Mesenchymal stem cell (in vitro differentiated cells and primary cell): ENCODE data around the gene UGT1A10.

Source experiments
- DNase-seq: peaks from one replicate; pipeline ENCODE4 v3.0.0-alpha.2; 2013
- H2AFZ ChIP-seq: one replicate; pipeline ENCODE4 v1.6.1; 2013; ENCODE audit warnings: low read depth, mild to moderate bottlenecking, control low read depth, inconsistent platforms, low read length, moderate library complexity
- H2AK5ac ChIP-seq: 2 replicates; pipeline ENCODE4 v1.6.1; 2013; ENCODE audit warnings: low read length, moderate library complexity, mild to moderate bottlenecking, inconsistent platforms; ENCODE audit not compliant: severe bottlenecking
- H2BK120ac ChIP-seq: one replicate; pipeline ENCODE4 v1.6.1; 2013; ENCODE audit warnings: low read depth, mild to moderate bottlenecking, inconsistent platforms, low read length, moderate library complexity
- H2BK12ac ChIP-seq, 2 experiments: one replicate each; pipeline ENCODE4 v1.6.1; 2013; ENCODE audit warnings: inconsistent platforms in 2 of 2, low read length in 2 of 2, mild to moderate bottlenecking in 2 of 2, moderate library complexity in 2 of 2, control low read depth in 1 of 2
- H2BK15ac ChIP-seq: one replicate; pipeline ENCODE4 v1.6.1; 2013; ENCODE audit warnings: mild to moderate bottlenecking, low read depth, inconsistent platforms; ENCODE audit not compliant: poor library complexity, severe bottlenecking
- H2BK5ac ChIP-seq: 2 replicates; pipeline ENCODE4 v1.6.1; 2013; ENCODE audit warnings: low read depth, mild to moderate bottlenecking, low read length, control low read depth, inconsistent platforms; ENCODE audit not compliant: poor library complexity, severe bottlenecking
- H3K14ac ChIP-seq, 2 experiments: one replicate each; pipeline ENCODE4 v1.6.1; 2013; ENCODE audit warnings: inconsistent platforms in 2 of 2, low read length in 2 of 2, control low read depth in 1 of 2, mild to moderate bottlenecking in 1 of 2, moderate library complexity in 1 of 2
- H3K18ac ChIP-seq, 2 experiments: one replicate each; pipeline ENCODE4 v1.6.1; 2013; ENCODE audit warnings: inconsistent platforms in 2 of 2, low read length in 2 of 2, control low read depth in 1 of 2, low read depth in 1 of 2, mild to moderate bottlenecking in 1 of 2
- H3K23ac ChIP-seq, 2 experiments: one replicate each; pipeline ENCODE4 v1.6.1; 2013; ENCODE audit warnings: inconsistent platforms in 2 of 2, low read length in 2 of 2, mild to moderate bottlenecking in 2 of 2, moderate library complexity in 2 of 2, control low read depth in 1 of 2
- H3K27ac ChIP-seq: 2 replicates; pipeline ENCODE4 v1.5.1; 2013; ENCODE audit warnings: mild to moderate bottlenecking, moderate library complexity, low read length, control low read depth, inconsistent platforms; ENCODE audit not compliant: poor library complexity, severe bottlenecking
- H3K27me3 ChIP-seq, 2 experiments: 2 replicates each; pipeline versions ENCODE4 v1.6.1 to v1.7.0; 2013; ENCODE audit warnings: low read length in 2 of 2, mild to moderate bottlenecking in 2 of 2, moderate library complexity in 2 of 2, control low read depth in 1 of 2, inconsistent platforms in 1 of 2; ENCODE audit not compliant: control insufficient read depth in 1 of 2, insufficient read depth in 1 of 2
- H3K36me3 ChIP-seq, 2 experiments: 2 replicates each; pipeline versions ENCODE4 v1.6.1 to v1.7.0; 2013; ENCODE audit warnings: low read length in 2 of 2, control low read depth in 1 of 2, inconsistent platforms in 1 of 2, low read depth in 1 of 2, mild to moderate bottlenecking in 1 of 2; ENCODE audit not compliant: insufficient read depth in 2 of 2, control insufficient read depth in 1 of 2
- H3K4ac ChIP-seq, 2 experiments: one replicate each; pipeline ENCODE4 v1.6.1; 2013; ENCODE audit warnings: inconsistent platforms in 2 of 2, low read length in 2 of 2, mild to moderate bottlenecking in 2 of 2, moderate library complexity in 2 of 2, control low read depth in 1 of 2, low read depth in 1 of 2
- H3K4me1 ChIP-seq: 2 replicates; pipeline ENCODE4 v1.6.1; 2013; ENCODE audit warnings: low read depth, low read length, control low read depth; ENCODE audit not compliant: control insufficient read depth, insufficient read depth
- H3K4me2 ChIP-seq: 2 replicates; pipeline ENCODE4 v1.6.1; 2013; ENCODE audit warnings: low read length, mild to moderate bottlenecking, inconsistent platforms; ENCODE audit not compliant: poor library complexity, severe bottlenecking
- H3K4me3 ChIP-seq, 2 experiments: 2 replicates each; pipeline versions ENCODE4 v1.5.1 to v1.7.0; 2013; ENCODE audit warnings: low read length in 2 of 2, mild to moderate bottlenecking in 2 of 2, control low read depth in 1 of 2, low read depth in 1 of 2; ENCODE audit not compliant: insufficient read depth in 1 of 2
- H3K79me1 ChIP-seq: replicated peaks from 2 replicates; pipeline ENCODE4 v1.6.1; 2013; ENCODE audit warnings: mild to moderate bottlenecking, control low read depth, low read length, inconsistent platforms; ENCODE audit not compliant: poor library complexity, severe bottlenecking
- H3K9ac ChIP-seq: 2 replicates; pipeline ENCODE4 v1.7.0; 2013; ENCODE audit warnings: mild to moderate bottlenecking, low read length, moderate library complexity
- H3K9me3 ChIP-seq: 2 replicates; pipeline ENCODE4 v1.7.0; 2013; ENCODE audit warnings: mild to moderate bottlenecking, low read length; ENCODE audit not compliant: control insufficient read depth
- H4K8ac ChIP-seq: one replicate; pipeline ENCODE4 v1.6.1; 2013; ENCODE audit warnings: inconsistent platforms, mild to moderate bottlenecking, low read length, moderate library complexity
- H4K91ac ChIP-seq: one replicate; pipeline ENCODE4 v1.6.1; 2013; ENCODE audit warnings: mild to moderate bottlenecking, low read length, inconsistent platforms
- whole genome bisulfite sequencing: methylation state at CpG from one replicate; pipeline ENCODE4 v1.1.7; 2013; ENCODE audit warnings: mixed read lengths; 5-methylcytosine and 5-hydroxymethylcytosine counted together

The UGT1A10 gene

DNA sequence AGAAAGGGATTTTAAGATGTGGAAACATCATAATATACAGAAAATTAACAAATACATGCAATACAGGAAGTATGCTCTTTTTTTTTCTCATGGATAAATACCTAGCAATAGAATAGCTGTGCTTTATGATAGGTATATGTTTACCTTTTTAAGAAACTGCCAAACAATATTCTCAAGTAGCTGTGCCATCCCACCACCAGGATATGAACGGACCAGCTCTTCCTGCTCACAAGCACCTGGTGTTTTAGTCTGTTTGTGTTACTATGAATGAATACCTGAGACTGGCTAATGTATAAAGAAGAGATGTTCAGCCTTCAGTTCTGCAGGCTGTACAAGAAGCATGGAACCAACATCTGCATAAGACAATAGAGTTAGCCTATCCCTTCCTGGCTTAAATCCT is 38.7 kb upstream of the UGT1A10 start:
- no peak overlapping the region for H2BK15ac ChIP-seq
- H3K36me3 ChIP-seq, result no peaks in the 10 kb centered on the region
- H3K14ac ChIP-seq, result no peak overlapping the region
- H4K8ac ChIP-seq, result no peak overlapping the region
- no peak overlapping the region for H3K9ac ChIP-seq
- no peak overlapping the region for H2BK120ac ChIP-seq
- H3K79me1 ChIP-seq, result no peaks in the 10 kb centered on the region
- no peaks in the 10 kb centered on the region for H3K9me3 ChIP-seq
- WGBS, result no CpG with 5 or more reads among the region's 1 CpG
- H4K91ac ChIP-seq, result no peak overlapping the region
- no peak overlapping the region for H2BK5ac ChIP-seq
- DNase-seq, result no peak
- H3K23ac ChIP-seq, result no peak overlapping the region
- H2BK12ac ChIP-seq, result no peak overlapping the region
- H3K4ac ChIP-seq, result no peak overlapping the region
- no peak overlapping the region for H2AFZ ChIP-seq
- H3K27ac ChIP-seq, result no peak overlapping the region
- H3K4me1 ChIP-seq, result no peaks in the 10 kb centered on the region
- H3K27me3 ChIP-seq, result no peaks in the 10 kb centered on the region
- no peak overlapping the region for H3K4me3 ChIP-seq
- no peak overlapping the region for H2AK5ac ChIP-seq
- no peak overlapping the region for H3K4me2 ChIP-seq
- no peak overlapping the region for H3K18ac ChIP-seq

DNA sequence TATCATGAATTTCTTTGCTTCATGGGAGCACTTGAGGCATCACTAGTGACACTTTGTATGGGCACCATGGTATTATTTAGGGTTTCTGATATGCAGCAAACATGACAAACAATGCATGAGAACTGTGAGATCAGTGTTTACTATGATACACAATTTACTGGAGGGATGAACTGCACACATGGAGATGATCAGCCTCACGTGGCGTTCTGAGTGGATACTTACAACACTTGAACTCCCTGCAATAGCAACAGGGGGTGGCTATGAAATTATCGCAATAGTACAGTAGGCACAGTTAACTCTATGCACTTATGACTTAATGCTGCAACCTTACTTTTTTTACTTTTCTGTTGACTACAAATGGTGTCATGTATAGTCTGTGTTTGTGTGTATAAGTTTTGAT is 37.3 kb upstream of the UGT1A10 start:
- Histone ChIP-seq H3K9me3 (no peaks in the 10 kb centered on the region), H3K4ac (no peak overlapping the region), H2AFZ (no peak overlapping the region), H3K14ac (no peak overlapping the region), H3K27ac (no peak overlapping the region), H3K79me1 (no peaks in the 10 kb centered on the region), H2AK5ac (no peak overlapping the region), H3K18ac (no peak overlapping the region), H3K4me3 (no peak overlapping the region), H2BK12ac (no peak overlapping the region), H3K27me3 (peaks cover 0 to 7% of the 10 kb centered on the region in 2 experiments), H2BK15ac (no peak overlapping the region), H2BK5ac (no peak overlapping the region), H3K4me2 (no peak overlapping the region), H3K36me3 (no peaks in the 10 kb centered on the region), H2BK120ac (no peak overlapping the region), H4K91ac (no peak overlapping the region), H3K9ac (no peak overlapping the region), H3K23ac (no peak overlapping the region), H4K8ac (no peak overlapping the region), H3K4me1 (no peaks in the 10 kb centered on the region)
- DNase-seq, result no peak
- 88% methylated on average over 2 of the region's 3 CpGs for WGBS

DNA sequence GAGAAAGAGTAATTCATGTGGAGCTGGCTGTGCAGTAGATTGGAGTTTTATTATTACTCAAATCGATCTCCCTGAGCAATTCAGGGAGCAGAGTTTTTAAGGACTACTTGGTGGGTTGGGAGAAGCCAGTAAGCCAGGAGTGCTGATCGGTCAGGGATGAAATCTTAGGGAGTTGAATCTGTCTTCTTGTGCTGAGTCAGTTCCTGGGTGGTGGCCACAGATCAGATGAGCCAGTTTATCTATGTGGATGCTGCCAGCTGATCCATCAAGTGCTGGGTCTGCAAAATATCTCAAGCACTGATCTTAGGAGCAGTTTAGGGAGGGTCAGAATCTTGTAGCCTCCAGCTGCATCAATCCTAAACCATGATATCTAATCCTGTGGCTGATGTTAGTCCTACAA is 35.9 kb upstream of the UGT1A10 start:
- Histone ChIP-seq H4K8ac (no peak overlapping the region), H3K4me3 (no peak overlapping the region), H4K91ac (no peak overlapping the region), H3K18ac (no peak overlapping the region), H2AFZ (no peak overlapping the region), H3K4me1 (no peaks in the 10 kb centered on the region), H3K9me3 (no peaks in the 10 kb centered on the region), H2BK5ac (no peak overlapping the region), H3K79me1 (no peaks in the 10 kb centered on the region), H3K27me3 (peaks cover 0 to 8% of the 10 kb centered on the region in 2 experiments), H2BK15ac (no peak overlapping the region), H2BK120ac (no peak overlapping the region), H3K36me3 (no peaks in the 10 kb centered on the region), H2AK5ac (no peak overlapping the region), H3K14ac (no peak overlapping the region), H3K9ac (no peak overlapping the region), H3K4me2 (no peak overlapping the region), H3K4ac (no peak overlapping the region), H3K27ac (no peak overlapping the region), H2BK12ac (no peak overlapping the region), H3K23ac (no peak overlapping the region)
- 54% methylated on average over 2 of the region's 2 CpGs for WGBS
- DNase-seq, result no peak

- Histone ChIP-seq H2BK12ac (no peak overlapping the region), H3K79me1 (no peaks in the 10 kb centered on the region), H3K36me3 (no peaks in the 10 kb centered on the region), H4K8ac (no peak overlapping the region), H3K4ac (no peak overlapping the region), H3K4me1 (no peaks in the 10 kb centered on the region), H3K27ac (no peak overlapping the region), H3K27me3 (peaks cover 0 to 12% of the 10 kb centered on the region in 2 experiments), H2AK5ac (no peak overlapping the region), H4K91ac (no peak overlapping the region), H3K14ac (no peak overlapping the region), H2BK120ac (no peak overlapping the region), H2AFZ (no peak overlapping the region), H3K4me2 (no peak overlapping the region), H2BK15ac (no peak overlapping the region), H3K23ac (no peak overlapping the region), H2BK5ac (no peak overlapping the region), H3K9ac (no peak overlapping the region), H3K9me3 (no peaks in the 10 kb centered on the region), H3K4me3 (no peak overlapping the region), H3K18ac (no peak overlapping the region)
- no peak for DNase-seq
- 69% methylated on average over 1 of the region's 1 CpG for WGBS
Measured at GRCh38 chr2:233602076-233602475, 34.2 kb upstream of the UGT1A10 start.
